K562 (cell line): ENCODE data around the gene RBBP8. TPM values are rescaled to one million over a fixed set of nuclear protein-coding genes. Genes with fewer than 3 reads are reported as not detected.
A peak's percentile ranks its signal among the peaks of the same experiment; 100 is the strongest.

Experiments
- ATAC-seq: fragments of 200-7000 bp; cut with Tn5 transposase; 3 replicates; pipeline ENCODE4 v1.9.1; 2020; ENCODE audit warnings: moderate library complexity
- BruUV-seq: library from RNA; stranded (reverse); fragments of 400-500 nt; replicated peaks from 2 replicates; lab custom pipeline; 2021; lab: Mats Ljungman, UMichigan
- CTCF ChIA-PET: fragments of 300-600 bp; formaldehyde crosslinking; extraction: SDS; loops from one replicate; lab custom pipeline; 2021; ENCODE audit warnings: low intra/inter-chr PET ratio; lab: Yijun Ruan, JAX
- POLR2A ChIA-PET: fragments of 300-600, 350-650 bp; sonication (Branson Sonifier 250); formaldehyde crosslinking; extraction: SDS; loops from one replicate; lab custom pipeline; 2021; ENCODE audit warnings: antibody characterized with exemption, inconsistent platforms; lab: Yijun Ruan, JAX
- DNase-seq, 4 experiments: peaks; one replicate each; pipeline versions ENCODE4 v3.0.0 to v3.0.0-alpha.2; 2011 to 2018; ENCODE audit warnings: low spot score in 3 of 4, mixed read lengths in 3 of 4; ENCODE audit errors: extremely low read depth in 1 of 4
- FAIRE-seq: peaks from 2 replicates; lab custom pipeline; 2011; peaks lifted over from hg19 to GRCh38; lab: Jason Lieb, UNC
- H2AFZ ChIP-seq: 2 replicates; pipeline ENCODE4 v1.6.0; 2011; ENCODE audit warnings: low read depth, low read length, control low read depth, inconsistent platforms
- H3K27ac ChIP-seq: fragments of 200-600 bp; 3 replicates; pipeline ENCODE4 v1.8.0; 2011; ENCODE audit warnings: low read depth, mild to moderate bottlenecking, control low read depth, inconsistent platforms, low read length, moderate library complexity, mixed read lengths; ENCODE audit errors: extremely low read depth
- H3K27me3 ChIP-seq, 2 experiments: fragments of 300-600 bp in 1 of 2; 2 replicates in 1 of 2; 3 replicates in 1 of 2; pipeline versions ENCODE4 v1.6.0 to v1.8.0; 2011; ENCODE audit warnings: inconsistent platforms in 2 of 2, low read length in 2 of 2, mild to moderate bottlenecking in 1 of 2, mixed read lengths in 1 of 2, moderate library complexity in 1 of 2; ENCODE audit not compliant: control insufficient read depth in 2 of 2, insufficient read depth in 2 of 2
- H3K36me3 ChIP-seq: fragments of 300-600 bp; 3 replicates; pipeline ENCODE4 v1.8.0; 2011; ENCODE audit warnings: mild to moderate bottlenecking, low read length, inconsistent platforms; ENCODE audit not compliant: control insufficient read depth, insufficient read depth
- H3K4me1 ChIP-seq, 2 experiments: fragments of 200-600 bp in 1 of 2; replicated peaks in 1 of 2; 2 replicates in 1 of 2; 3 replicates in 1 of 2; pipeline versions ENCODE4 v1.5.1 to v1.8.0; 2011; ENCODE audit warnings: inconsistent platforms in 2 of 2, low read length in 2 of 2, mild to moderate bottlenecking in 1 of 2, mixed read lengths in 1 of 2, moderate library complexity in 1 of 2; ENCODE audit not compliant: control insufficient read depth in 2 of 2, insufficient read depth in 2 of 2
- H3K4me2 ChIP-seq: 2 replicates; pipeline ENCODE4 v1.6.1; 2011; ENCODE audit warnings: low read length, control low read depth, inconsistent platforms, mixed read lengths; ENCODE audit not compliant: insufficient read depth
- H3K4me3 ChIP-seq: fragments of 200-600 bp; sonication (generic), shearing (Covaris generic); 2 replicates; pipeline ENCODE4 v1.5.1; 2016; ENCODE audit warnings: control low read depth, inconsistent platforms
- H3K79me2 ChIP-seq: fragments of 200-600 bp; 3 replicates; pipeline ENCODE4 v1.8.0; 2011; ENCODE audit warnings: low read length, inconsistent platforms; ENCODE audit not compliant: control insufficient read depth, insufficient read depth
- H3K9ac ChIP-seq, 2 experiments: 2 replicates each; pipeline versions ENCODE4 v1.6.0 to v1.6.1; 2011; ENCODE audit warnings: low read depth in 2 of 2, low read length in 2 of 2, control low read depth in 1 of 2, inconsistent platforms in 1 of 2, mild to moderate bottlenecking in 1 of 2, mixed read lengths in 1 of 2; ENCODE audit not compliant: insufficient read depth in 1 of 2
- H3K9me1 ChIP-seq: one replicate; pipeline ENCODE4 v1.6.0; 2011; ENCODE audit warnings: inconsistent platforms, mild to moderate bottlenecking, low read length, moderate library complexity; ENCODE audit not compliant: control insufficient read depth, insufficient read depth
- H3K9me3 ChIP-seq: replicated peaks from 2 replicates; pipeline ENCODE4 v1.5.1; 2011; ENCODE audit warnings: low read depth, low read length, inconsistent platforms; ENCODE audit not compliant: control insufficient read depth, insufficient read depth
- H4K20me1 ChIP-seq: replicated peaks from 2 replicates; pipeline ENCODE4 v1.6.1; 2011; ENCODE audit warnings: low read length, inconsistent platforms, mixed read lengths; ENCODE audit not compliant: control insufficient read depth, insufficient read depth
- ADNP ChIP-seq: fragments of 200-800 bp; sonication (Bioruptor generic); IDR thresholded peaks from 2 replicates; pipeline ENCODE4 v1.6.1; 2016; ENCODE audit warnings: missing genetic modification characterization, missing compliant biosample characterization
- CEBPG ChIP-seq, 3 experiments: fragments of 200-800 bp in 1 of 3; sonication (Bioruptor generic) in 1 of 3; sonication (generic) in 1 of 3; formaldehyde crosslinking in 1 of 3; IDR thresholded peaks in 2 of 3; conservative IDR thresholded peaks in 1 of 3; 2 replicates each; pipeline versions ENCODE4 v1.6.1 to v1.8.0; 2016 to 2022; ENCODE audit warnings: missing compliant biosample characterization in 2 of 3, missing genetic modification characterization in 2 of 3, mild to moderate bottlenecking in 1 of 3, missing genetic modification reagents in 1 of 3
- FOXP1 ChIP-seq: sonication (generic); formaldehyde crosslinking; IDR thresholded peaks from 2 replicates; pipeline ENCODE4 v1.8.0; 2022; ENCODE audit warnings: mild to moderate bottlenecking, missing genetic modification reagents
- HIVEP1 ChIP-seq: fragments of 250-450 bp; sonication (Bioruptor Pico); IDR thresholded peaks from 2 replicates; pipeline ENCODE4 v1.4.0; 2020; ENCODE audit warnings: mild to moderate bottlenecking
- MTA1 ChIP-seq: fragments of 450-650 bp; IDR thresholded peaks from 2 replicates; pipeline ENCODE4 v1.6.1; 2017; ENCODE audit warnings: borderline replicate concordance
- NELFE ChIP-seq: IDR thresholded peaks from 2 replicates; pipeline ENCODE4 v1.6.1; 2011; ENCODE audit warnings: mild to moderate bottlenecking; ENCODE audit not compliant: insufficient read depth, insufficient read length
- NFATC3 ChIP-seq: fragments of 450-650 bp; IDR thresholded peaks from 2 replicates; pipeline ENCODE4 v1.6.1; 2017; ENCODE audit warnings: mild to moderate bottlenecking
- SMARCE1 ChIP-seq: fragments of 450-650 bp; IDR thresholded peaks from 2 replicates; pipeline ENCODE4 v1.7.1; 2016; ENCODE audit warnings: mild to moderate bottlenecking
- TFAM ChIP-seq: fragments of 250-450 bp; sonication (Bioruptor Pico); conservative IDR thresholded peaks from 2 replicates; pipeline ENCODE4 v1.5.0; 2021; ENCODE audit warnings: mild to moderate bottlenecking, moderate library complexity
- ZFP30 ChIP-seq: fragments of 250-450 bp; sonication (Bioruptor Pico); IDR thresholded peaks from 2 replicates; pipeline ENCODE4 v1.8.0; 2022; ENCODE audit warnings: moderate library complexity, mild to moderate bottlenecking, inconsistent platforms, borderline replicate concordance
- ZNF174 ChIP-seq: fragments of 250-450 bp; sonication (Bioruptor Pico); IDR thresholded peaks from 2 replicates; pipeline ENCODE4 v1.4.0; 2020; ENCODE audit warnings: mild to moderate bottlenecking
- ZNF23 ChIP-seq: fragments of 250-450 bp; sonication (Bioruptor Pico); IDR thresholded peaks from 2 replicates; pipeline ENCODE4 v1.4.0; 2020; ENCODE audit warnings: mild to moderate bottlenecking
- ZNF384 ChIP-seq: IDR thresholded peaks from 2 replicates; pipeline ENCODE4 v1.6.1; 2012; ENCODE audit warnings: low read depth, low read length, improper control_type of control experiment
- ZNF586 ChIP-seq: fragments of 450-650 bp; formaldehyde crosslinking; conservative IDR thresholded peaks from 2 replicates; pipeline ENCODE4 v1.4.0; 2020; ENCODE audit warnings: mild to moderate bottlenecking, moderate library complexity
- in situ Hi-C: fragments of 300-500 bp; cut with MboI; formaldehyde crosslinking; loops from 4 replicates; pipeline ENCODE4 v1.15.0; 2018; ENCODE audit warnings: inconsistent platforms, mixed read lengths
- intact Hi-C: fragments of 100-400 bp; cut with micrococcal nuclease; formaldehyde crosslinking; loops from 2 replicates; pipeline ENCODE4 v1.14.2; 2022
- polyA plus RNA-seq, 8 experiments: library from polyadenylated mRNA; depleted of rRNA in 4 of 8; stranded (reverse) in 5 of 8; unstranded in 3 of 8; fragments of >200 nt; fragmentation: Nextera tagmentation in 2 of 8; fragmentation: Illumina TruSeq in 1 of 8; extraction: Ambion mirVana in 2 of 8; extraction: Trizol in 1 of 8; gene quantifications; 2 replicates each; pipeline versions ENCODE4 v1.2.1 to v1.2.3, GENCODE V29; 2011 to 2014; ENCODE audit warnings: inconsistent platforms in 1 of 8, missing spikeins in 1 of 8
- total RNA-seq, 7 experiments: library from RNA; depleted of rRNA in 6 of 7; stranded (reverse); fragments of >200 nt in 6 of 7; fragmentation: Illumina TruSeq in 2 of 7; extraction: Trizol in 2 of 7; gene quantifications; 2 replicates each; pipeline versions ENCODE4 v1.2.1 to v1.2.3, GENCODE V29; 2011 to 2021; ENCODE audit warnings: low replicate concordance in 1 of 7
- TF ChIP-seq, protein P1 (sequence below), 2 experiments: fragments of 450-650 bp; formaldehyde crosslinking in 1 of 2; IDR thresholded peaks; 2 replicates each; pipeline versions ENCODE4 v1.4.0 to v1.6.1; 2014 to 2020; ENCODE audit warnings: mild to moderate bottlenecking in 2 of 2, borderline replicate concordance in 1 of 2, low read depth in 1 of 2

RBBP8 gene
- total and polyA plus RNA-seq, 9 of the 15 experiments (the other 6 are each of a cell fraction or from before 2014, with no cell fraction given) = 28.4 to 63.1 (median 48.9) TPM

DNA sequence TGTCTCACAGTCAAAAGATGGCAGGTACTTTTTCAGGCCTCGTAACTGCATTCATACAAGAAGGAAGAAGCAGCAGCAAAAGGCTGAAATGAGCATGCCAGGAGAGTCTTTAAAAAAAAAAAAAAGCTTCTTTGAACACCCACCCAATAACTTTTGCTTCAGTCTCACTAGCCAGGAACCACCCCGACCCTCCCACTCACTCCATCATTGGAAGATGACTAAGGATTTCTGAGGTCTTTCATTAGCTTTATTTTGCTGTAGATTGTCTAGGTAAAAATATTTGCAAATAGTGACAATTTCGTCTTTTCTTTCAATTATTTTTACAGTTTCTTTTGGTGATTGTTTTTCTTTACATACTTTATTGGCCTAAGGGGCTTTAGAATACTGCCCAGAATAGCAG lies 37.9 kb downstream of the RBBP8 start (continued):
- TF ChIP-seq ZNF23 (CRISPR knock-in tag) (no peak), ZNF384 (peak; percentile 83), TFAM (CRISPR knock-in tag) (no peak)

DNA sequence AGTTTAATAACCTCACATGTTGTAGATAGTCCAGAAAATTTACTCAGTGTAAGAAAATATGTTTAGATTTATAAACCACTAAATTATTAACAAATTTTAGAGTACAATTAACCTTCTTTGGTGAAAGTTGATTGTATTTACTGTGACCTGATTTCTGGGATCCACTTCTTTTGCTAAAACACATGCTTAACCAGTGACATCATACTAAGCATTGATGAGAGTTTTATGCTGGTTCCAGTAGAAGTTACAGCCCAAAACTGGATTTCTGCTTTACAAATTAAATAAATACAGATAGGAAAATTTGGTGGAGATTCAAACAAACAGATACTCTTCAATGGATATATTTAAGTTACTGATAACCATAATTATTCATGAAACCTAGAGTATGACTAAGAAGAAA lies 40.9 kb downstream of the RBBP8 start:
- H3K79me2 ChIP-seq = no peaks in the 10 kb centered on the region
- BruUV-seq = no TSS peak
- no peak for ATAC-seq
- TF ChIP-seq ZNF586 (no peak), SMARCE1 (no peak), NFATC3 (no peak), ZFP30 (CRISPR knock-in tag) (no peak), CEBPG (CRISPR knock-in tag; IDR thresholded peaks at IDR 0.05) (no peak), CEBPG (tag; conservative IDR thresholded peaks at IDR 0.05 in 1 of 2, IDR thresholded peaks at IDR 0.05 in 1 of 2) (no peak), FOXP1 (no peak), HIVEP1 (CRISPR knock-in tag) (no peak), ZNF174 (CRISPR knock-in tag) (no peak), NELFE (no peak), MTA1 (no peak), ADNP (tag) (no peak)
- TF ChIP-seq, protein P1, sequence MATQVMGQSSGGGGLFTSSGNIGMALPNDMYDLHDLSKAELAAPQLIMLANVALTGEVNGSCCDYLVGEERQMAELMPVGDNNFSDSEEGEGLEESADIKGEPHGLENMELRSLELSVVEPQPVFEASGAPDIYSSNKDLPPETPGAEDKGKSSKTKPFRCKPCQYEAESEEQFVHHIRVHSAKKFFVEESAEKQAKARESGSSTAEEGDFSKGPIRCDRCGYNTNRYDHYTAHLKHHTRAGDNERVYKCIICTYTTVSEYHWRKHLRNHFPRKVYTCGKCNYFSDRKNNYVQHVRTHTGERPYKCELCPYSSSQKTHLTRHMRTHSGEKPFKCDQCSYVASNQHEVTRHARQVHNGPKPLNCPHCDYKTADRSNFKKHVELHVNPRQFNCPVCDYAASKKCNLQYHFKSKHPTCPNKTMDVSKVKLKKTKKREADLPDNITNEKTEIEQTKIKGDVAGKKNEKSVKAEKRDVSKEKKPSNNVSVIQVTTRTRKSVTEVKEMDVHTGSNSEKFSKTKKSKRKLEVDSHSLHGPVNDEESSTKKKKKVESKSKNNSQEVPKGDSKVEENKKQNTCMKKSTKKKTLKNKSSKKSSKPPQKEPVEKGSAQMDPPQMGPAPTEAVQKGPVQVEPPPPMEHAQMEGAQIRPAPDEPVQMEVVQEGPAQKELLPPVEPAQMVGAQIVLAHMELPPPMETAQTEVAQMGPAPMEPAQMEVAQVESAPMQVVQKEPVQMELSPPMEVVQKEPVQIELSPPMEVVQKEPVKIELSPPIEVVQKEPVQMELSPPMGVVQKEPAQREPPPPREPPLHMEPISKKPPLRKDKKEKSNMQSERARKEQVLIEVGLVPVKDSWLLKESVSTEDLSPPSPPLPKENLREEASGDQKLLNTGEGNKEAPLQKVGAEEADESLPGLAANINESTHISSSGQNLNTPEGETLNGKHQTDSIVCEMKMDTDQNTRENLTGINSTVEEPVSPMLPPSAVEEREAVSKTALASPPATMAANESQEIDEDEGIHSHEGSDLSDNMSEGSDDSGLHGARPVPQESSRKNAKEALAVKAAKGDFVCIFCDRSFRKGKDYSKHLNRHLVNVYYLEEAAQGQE (IDR thresholded peaks at IDR 0.05; ENCODE audit: borderline replicate concordance) = no peak
- TF ChIP-seq, protein P1 (CRISPR knock-in tag; IDR thresholded peaks at IDR 0.05; ENCODE audit: low read depth) = no peak
- H4K20me1 ChIP-seq = no peaks in the 10 kb centered on the region
- H3K9ac ChIP-seq = no peak overlapping the region
- intact Hi-C loops = loop anchor here (5.0 kb wide), 1 partner anchor 42 kb away; the partner anchor contains the start of gene RBBP8
- H3K4me1 ChIP-seq = peaks cover 0 to 6% of the 10 kb centered on the region in 2 experiments; a peak in 2 of 5 replicates
- H3K36me3 ChIP-seq = peaks cover 79% of the 10 kb centered on the region; the same call in 2 of the 3 replicates
- H3K27me3 ChIP-seq = no peaks in the 10 kb centered on the region
- in situ Hi-C loops = no loop called here
- no peak overlapping the region for H2AFZ ChIP-seq
- H3K4me2 ChIP-seq = no peak overlapping the region
- H3K9me3 ChIP-seq = no peaks in the 10 kb centered on the region
- H3K4me3 ChIP-seq = no peak overlapping the region
- no peak for DNase-seq
- POLR2A ChIA-PET = no interaction called here
- H3K9me1 ChIP-seq = no peaks in the 10 kb centered on the region
- FAIRE-seq = no peak
- CTCF ChIA-PET = no interaction called here
- no peak overlapping the region for H3K27ac ChIP-seq
